ENCODE data around the gene ANKS6.

ANKS6 gene

GRCh38 chr9:98726735-98727134, 69.6 kb downstream of the ANKS6 start:
- DNase-seq (ENCODE audit: insufficient read length, low spot score) (no peak), FAIRE-seq (no peak)
- no peak for TF ChIP-seq CTCF (IDR thresholded peaks at IDR 0.05; ENCODE audit: insufficient read depth, missing control alignments)

DNA sequence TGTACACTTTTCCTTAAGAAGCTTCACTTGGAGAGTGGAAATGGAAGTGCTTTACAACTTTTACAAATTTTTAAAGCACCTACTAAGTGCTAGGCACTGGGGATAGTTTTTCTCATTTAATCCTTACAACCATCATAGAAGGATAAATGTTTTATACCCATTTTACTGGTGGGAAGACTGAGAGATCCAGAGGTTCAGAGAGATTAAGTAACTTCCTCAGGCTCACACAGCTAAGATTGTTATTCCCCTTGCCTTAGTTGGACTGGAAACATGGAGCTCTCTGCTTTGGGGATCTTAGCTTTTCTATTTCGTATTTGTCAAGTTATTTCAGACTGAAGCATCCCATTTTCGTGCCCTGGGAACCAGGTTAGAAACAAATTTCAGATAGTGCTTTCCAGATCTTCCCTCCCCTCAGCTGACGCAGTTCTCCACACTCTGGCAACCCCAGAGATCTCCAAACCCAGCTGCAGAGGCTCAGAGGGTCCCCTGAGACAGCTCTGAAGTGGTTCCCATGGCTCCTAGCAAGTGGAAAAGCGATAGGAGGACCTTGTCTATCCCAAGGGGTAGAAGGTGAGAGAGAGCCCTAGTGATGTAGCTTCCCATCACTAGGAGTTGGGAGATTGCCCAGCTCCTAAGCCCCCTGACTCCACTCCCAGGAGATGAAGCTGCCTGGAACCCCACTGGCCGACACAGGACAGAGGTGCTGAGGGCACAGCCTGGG, 71.4 kb downstream of the ANKS6 start:
- FAIRE-seq (no peak), DNase-seq (ENCODE audit: insufficient read length, low spot score) (no peak)
- no peak for TF ChIP-seq CTCF (IDR thresholded peaks at IDR 0.05; ENCODE audit: insufficient read depth, missing control alignments)

DNA sequence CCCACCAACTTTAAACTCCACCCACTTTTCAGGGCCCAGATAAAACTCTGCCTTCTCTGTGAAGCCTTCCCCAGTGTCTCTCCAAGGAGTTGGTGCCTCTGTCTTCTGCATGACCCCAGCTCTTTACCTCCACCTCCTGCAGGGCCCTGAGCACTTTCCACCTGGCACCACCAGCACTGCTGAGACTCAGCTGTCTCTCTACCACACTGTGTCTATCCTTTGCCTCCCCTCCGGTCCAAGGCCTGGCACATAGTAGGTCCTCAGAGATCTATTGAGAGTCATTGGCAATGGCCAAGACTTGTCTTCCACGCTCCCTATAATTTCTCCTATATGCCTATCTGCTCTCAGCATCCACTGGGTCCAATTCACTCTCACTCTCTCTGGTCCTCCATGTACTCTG, 74.7 kb downstream of the ANKS6 start:
- FAIRE-seq: no peak
- no peak for DNase-seq (ENCODE audit: insufficient read length, low spot score)

GRCh38 chr9:98720402-98720801, 76.0 kb downstream of the ANKS6 start:
- FAIRE-seq: no peak

More for the DNA sequence above, 74.7 kb downstream of the ANKS6 start:
- TF ChIP-seq CTCF (IDR thresholded peaks at IDR 0.05; ENCODE audit: insufficient read depth, missing control alignments): no peak

DNA sequence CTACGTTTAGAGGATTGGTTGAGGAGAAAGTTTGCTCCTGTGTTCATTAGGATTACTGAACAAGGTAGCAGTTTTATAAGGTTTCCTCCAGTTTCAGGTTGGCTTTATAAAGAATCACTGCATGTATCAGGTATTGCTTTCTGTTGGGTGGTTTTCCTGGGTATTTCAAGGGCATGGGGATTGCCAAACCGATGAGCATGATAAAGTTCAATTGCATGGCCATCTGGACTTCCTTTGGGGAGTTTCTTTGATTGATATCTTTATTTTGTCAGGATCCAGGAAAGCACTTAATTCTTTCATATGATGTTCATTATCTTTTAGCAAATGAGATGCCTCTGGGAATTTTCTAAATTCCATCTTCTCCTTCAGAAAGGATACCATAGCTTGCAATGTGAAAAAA, 77.3 kb downstream of the ANKS6 start:
- TF ChIP-seq CTCF (IDR thresholded peaks at IDR 0.05; ENCODE audit: insufficient read depth, missing control alignments): no peak
- DNase-seq (ENCODE audit: insufficient read length, low spot score): no peak
- FAIRE-seq: no peak

More at GRCh38 chr9:98720402-98720801, 76.0 kb downstream of the ANKS6 start:
- DNase-seq (ENCODE audit: insufficient read length, low spot score): no peak
- TF ChIP-seq CTCF (IDR thresholded peaks at IDR 0.05; ENCODE audit: insufficient read depth, missing control alignments): no peak

DNA sequence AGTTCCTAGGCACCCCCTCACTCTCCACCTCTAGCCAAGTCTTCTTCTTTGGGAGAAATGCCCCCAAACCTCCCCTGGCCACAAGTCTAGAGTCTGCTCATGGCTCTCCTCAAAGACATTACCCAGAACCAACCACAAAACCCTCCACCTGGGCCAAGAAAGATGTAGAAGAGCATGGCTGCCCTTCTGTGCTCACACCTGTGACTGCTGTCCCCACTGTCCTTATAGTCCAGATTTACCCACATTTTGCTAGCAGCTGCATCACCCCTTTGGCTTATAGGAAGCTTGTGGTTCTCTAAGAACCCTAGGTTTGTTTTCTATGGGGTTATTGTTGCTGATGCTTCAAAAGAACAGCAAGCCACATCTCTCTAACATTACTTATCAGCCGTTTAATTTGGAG, 81.5 kb downstream of the ANKS6 start:
- no peak for DNase-seq (ENCODE audit: insufficient read length, low spot score)
- TF ChIP-seq CTCF (IDR thresholded peaks at IDR 0.05; ENCODE audit: insufficient read depth, missing control alignments): no peak
- no peak for FAIRE-seq

- DNase-seq (ENCODE audit: insufficient read length, low spot score): no peak
- no peak for FAIRE-seq
- no peak for TF ChIP-seq CTCF (IDR thresholded peaks at IDR 0.05; ENCODE audit: insufficient read depth, missing control alignments)
These were observed 83.4 kb downstream of the ANKS6 start for GRCh38 chr9:98712987-98713386.

Measured in D721Med (cell line).